Gastroesophageal sphincter (tissue), 4 donors: ENCODE measurements around the gene IRF6. TPM values are rescaled to one million over a fixed set of nuclear protein-coding genes. Genes with fewer than 3 reads are reported as not detected.

Source experiments
- ATAC-seq: fragments of 150-250 bp; one replicate; pipeline ENCODE4 v1.9.1; 2016; ENCODE audit warnings: mild to moderate bottlenecking, moderate library complexity
- H3K27ac ChIP-seq, 4 donors: fragments of 200-600 bp; sonication (generic) in 3 of 4; 1 replicate in 3 of 4; 2 replicates in 1 of 4; pipeline ENCODE4 v1.5.1; 2016 to 2019
- H3K27me3 ChIP-seq: fragments of 200-600 bp; sonication (generic); one replicate; pipeline ENCODE4 v1.5.1; 2019
- H3K36me3 ChIP-seq, 2 donors: fragments of 200-600 bp; sonication (generic); one replicate each; pipeline ENCODE4 v1.5.1; 2019; ENCODE audit warnings: control low read depth in 1 of 2
- H3K4me1 ChIP-seq, 3 donors: fragments of 200-600 bp; sonication (generic); 1 replicate in 2 of 3; 2 replicates in 1 of 3; pipeline ENCODE4 v1.5.1; 2016 to 2019; ENCODE audit warnings: control low read depth in 2 of 3
- H3K4me3 ChIP-seq, 2 donors: fragments of 200-600 bp; sonication (generic); one replicate each; pipeline ENCODE4 v1.5.1; 2019; ENCODE audit warnings: mild to moderate bottlenecking in 1 of 2, moderate library complexity in 1 of 2
- H3K9me3 ChIP-seq, 3 donors: fragments of 200-600 bp; sonication (generic); one replicate each; pipeline ENCODE4 v1.5.1; 2017 to 2019; ENCODE audit warnings: control low read depth in 2 of 3
- CTCF ChIP-seq, 4 experiments: fragments of 200-600 bp in 2 of 4; fragments of 450-650 bp in 2 of 4; sonication (generic) in 1 of 4; IDR thresholded peaks; one replicate each; pipeline ENCODE4 v1.5.1; 2017 to 2019; ENCODE audit warnings: antibody characterized with exemption in 4 of 4, mild to moderate bottlenecking in 2 of 4, moderate library complexity in 2 of 4
- EP300 ChIP-seq: sonication (generic); formaldehyde crosslinking; IDR thresholded peaks from one replicate; pipeline ENCODE4 v1.6.1; 2017; ENCODE audit warnings: antibody characterized with exemption, mild to moderate bottlenecking
- POLR2A ChIP-seq, 2 donors: fragments of 450-650 bp; IDR thresholded peaks; one replicate each; pipeline ENCODE4 v1.6.1; 2017; ENCODE audit warnings: antibody characterized with exemption in 2 of 2, mild to moderate bottlenecking in 2 of 2, moderate library complexity in 1 of 2
- POLR2AphosphoS5 ChIP-seq: sonication (generic); formaldehyde crosslinking; IDR thresholded peaks from one replicate; pipeline ENCODE4 v1.6.1; 2017; ENCODE audit warnings: antibody characterized with exemption
- WGBS, 2 donors: methylation state at CpG; one replicate each; pipeline ENCODE4 v1.1.5; 2018; ENCODE audit warnings: low coverage in 1 of 2; 5-methylcytosine and 5-hydroxymethylcytosine counted together
- total RNA-seq, 4 donors: library from RNA; depleted of rRNA; stranded (reverse); fragments of >200 nt; gene quantifications; one replicate each; pipeline ENCODE4 v1.1.0, GENCODE V29; 2016

IRF6 gene
- total RNA-seq, 4 donors from 2014 or later: 1.2 to 6.8 (median 2.8) TPM

DNA sequence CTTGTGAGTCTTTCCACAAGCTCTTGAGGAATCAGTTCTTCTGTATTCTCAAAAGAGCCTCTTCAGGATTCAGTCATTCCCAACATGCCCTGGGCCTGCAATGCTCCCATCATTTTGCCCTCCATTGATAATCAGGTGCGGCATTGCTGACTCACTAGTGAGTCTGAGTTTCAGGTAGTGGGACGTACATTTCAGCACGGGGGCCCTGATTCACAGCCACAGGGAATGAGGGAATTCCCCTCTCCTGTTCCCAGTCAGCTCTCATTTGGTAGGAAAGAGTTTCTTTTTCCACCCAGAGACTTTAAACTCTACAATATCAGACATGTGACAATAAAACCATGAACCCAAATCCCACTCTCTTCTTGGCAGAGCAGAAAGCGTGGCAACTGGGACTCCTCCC lies 3.7 kb upstream of the IRF6 start:
- H3K27me3 ChIP-seq: no peaks in the 10 kb centered on the region
- H3K9me3 ChIP-seq: no peaks in the 10 kb centered on the region
- no peak overlapping the region for H3K27ac ChIP-seq
- no peak for ATAC-seq
- no peaks in the 10 kb centered on the region for H3K36me3 ChIP-seq
- TF ChIP-seq EP300: no peak
- TF ChIP-seq POLR2AphosphoS5: no peak
- TF ChIP-seq CTCF (IDR thresholded peaks at IDR 0.05): no peak
- TF ChIP-seq POLR2A (IDR thresholded peaks at IDR 0.05): no peak
- 90 to 100% methylated on average over 1 to 2 of the region's 4 CpGs for WGBS, 2 donors
- no peak overlapping the region for H3K4me3 ChIP-seq
- H3K4me1 ChIP-seq: peaks cover 0 to 13% (median 0%) of the 10 kb centered on the region in 3 donors

DNA sequence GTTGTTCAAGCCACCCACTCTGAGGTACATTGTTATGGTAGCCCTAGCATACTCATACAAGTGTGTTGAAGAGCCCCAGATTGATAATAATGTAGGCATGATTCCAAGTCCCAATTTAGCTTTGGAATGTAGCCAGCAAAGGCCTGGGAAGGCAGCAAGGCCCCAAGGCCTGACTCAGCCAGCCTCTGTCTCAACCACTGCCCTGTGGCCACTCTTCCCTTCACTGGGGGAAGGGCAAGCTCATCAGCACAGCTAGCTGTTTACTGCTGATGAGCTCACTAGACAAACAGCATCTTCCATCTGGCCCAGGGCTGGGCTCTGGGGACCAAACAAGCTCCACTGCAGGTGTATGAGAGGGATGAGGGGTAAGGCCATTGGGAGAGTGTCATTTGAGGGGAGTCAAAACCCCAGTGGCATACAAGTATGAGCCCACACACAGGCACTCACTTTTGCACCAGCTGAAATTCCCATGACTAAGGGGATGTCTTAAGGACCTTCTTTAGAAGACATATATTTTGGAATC lies 2.2 kb upstream of the IRF6 start:
- peaks cover 0 to 13% (median 0%) of the 10 kb centered on the region in 3 donors for H3K4me1 ChIP-seq
- H3K27me3 ChIP-seq: no peaks in the 10 kb centered on the region
- H3K9me3 ChIP-seq: no peaks in the 10 kb centered on the region
- ATAC-seq: no peak
- no peak for TF ChIP-seq CTCF (IDR thresholded peaks at IDR 0.05)
- no peak for TF ChIP-seq POLR2AphosphoS5
- no peak for TF ChIP-seq POLR2A (IDR thresholded peaks at IDR 0.05)
- no peak for TF ChIP-seq EP300
- H3K36me3 ChIP-seq: no peaks in the 10 kb centered on the region
- H3K4me3 ChIP-seq: no peak overlapping the region
- H3K27ac ChIP-seq: no peak overlapping the region

DNA sequence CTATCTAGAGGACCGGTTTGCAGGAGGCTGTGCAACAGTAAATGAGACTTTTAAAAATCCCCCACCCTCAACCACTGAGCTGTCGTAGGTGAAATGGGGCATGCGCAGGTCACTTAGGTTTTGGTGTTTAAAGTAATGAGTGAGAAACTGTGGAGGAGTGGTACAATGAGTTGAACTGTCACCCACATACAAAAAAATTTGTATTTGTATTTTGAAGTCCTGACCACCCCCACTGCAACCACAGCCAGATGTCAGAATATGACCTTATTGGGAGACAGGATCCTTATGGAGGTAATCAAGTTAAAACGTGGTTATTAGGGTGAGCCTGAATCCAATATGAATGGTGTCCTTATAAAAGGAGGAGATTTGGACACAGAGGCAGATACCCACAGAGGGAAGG lies 1.6 kb upstream of the IRF6 start:
- Histone ChIP-seq H3K9me3 (no peaks in the 10 kb centered on the region), H3K4me1 (peaks cover 0 to 13% (median 0%) of the 10 kb centered on the region in 3 donors), H3K36me3 (no peaks in the 10 kb centered on the region), H3K27me3 (no peaks in the 10 kb centered on the region), H3K4me3 (no peak overlapping the region), H3K27ac (no peak overlapping the region)
- 50 to 75% methylated on average over 1 to 4 of the region's 4 CpGs for WGBS, 2 donors
- no peak for ATAC-seq
- TF ChIP-seq CTCF (IDR thresholded peaks at IDR 0.05): no peak
- no peak for TF ChIP-seq POLR2A (IDR thresholded peaks at IDR 0.05)
- TF ChIP-seq POLR2AphosphoS5: no peak
- TF ChIP-seq EP300: no peak

- Histone ChIP-seq H3K36me3 (no peaks in the 10 kb centered on the region), H3K27me3 (no peaks in the 10 kb centered on the region), H3K9me3 (no peaks in the 10 kb centered on the region), H3K4me1 (peaks cover 0 to 26% (median 0%) of the 10 kb centered on the region in 3 donors), H3K27ac (peak overlapping the region in 1 of 4 donors; percentile 29), H3K4me3 (peak overlapping the region in 1 of 2 donors; percentile 50)
- WGBS, 2 donors: no CpG with 5 or more reads among the region's 19 CpGs
- no peak for ATAC-seq
- TF ChIP-seq CTCF (IDR thresholded peaks at IDR 0.05) (no peak), POLR2A (IDR thresholded peaks at IDR 0.05) (no peak), POLR2AphosphoS5 (no peak), EP300 (no peak)
Observed at GRCh38 chr1:209805341-209805781, 581 bp downstream of the IRF6 start.

- no peak overlapping the region for H3K27ac ChIP-seq
- H3K27me3 ChIP-seq: no peaks in the 10 kb centered on the region
- 57 to 60% methylated on average over 1 of the region's 1 CpG for WGBS, 2 donors
- H3K4me1 ChIP-seq: peaks cover 0 to 26% (median 0%) of the 10 kb centered on the region in 3 donors
- no peak for ATAC-seq
- H3K36me3 ChIP-seq: no peaks in the 10 kb centered on the region
- no peaks in the 10 kb centered on the region for H3K9me3 ChIP-seq
- H3K4me3 ChIP-seq: no peak overlapping the region
- no peak for TF ChIP-seq EP300
- TF ChIP-seq POLR2AphosphoS5: no peak
- no peak for TF ChIP-seq POLR2A (IDR thresholded peaks at IDR 0.05)
- no peak for TF ChIP-seq CTCF (IDR thresholded peaks at IDR 0.05)
Observed at GRCh38 chr1:209803568-209803967, 2.4 kb downstream of the IRF6 start.
